PFSK-1 (cell line): ENCODE measurements around the gene EGR4.

ENCODE experiments used
- POLR2AphosphoS5 ChIP-seq: IDR thresholded peaks from 2 replicates; pipeline ENCODE4 v1.6.1; 2012; ENCODE audit warnings: low read depth, mild to moderate bottlenecking, control low read depth, low read length, moderate library complexity
- TAF1 ChIP-seq: IDR thresholded peaks from 2 replicates; pipeline ENCODE4 v1.6.1; 2012; ENCODE audit warnings: low read length, control low read depth, borderline replicate concordance; ENCODE audit not compliant: insufficient read depth

- TF ChIP-seq POLR2AphosphoS5 (no peak), TAF1 (no peak)
Observed at GRCh38 chr2:73258186-73258912, 35.0 kb downstream of the EGR4 start.
